ENCODE results near the gene SLC43A2. TPM values are rescaled to one million over a fixed set of nuclear protein-coding genes. Genes with fewer than 3 reads are reported as not detected.

SLC43A2 gene
- total and polyA plus RNA-seq, 4 donors = 0.63 to 7.9 (median 4.7) TPM

GRCh38 chr17:1648963-1649843 lies 20.6 kb upstream of the SLC43A2 start:
- TF ChIP-seq RAD21 (IDR thresholded peaks at IDR 0.05) = peak; percentile 68 to 77
- no peak for TF ChIP-seq EGR1 (IDR thresholded peaks at IDR 0.05; ENCODE audit: low read depth in 2 of 2)
- TF ChIP-seq, protein P1, sequence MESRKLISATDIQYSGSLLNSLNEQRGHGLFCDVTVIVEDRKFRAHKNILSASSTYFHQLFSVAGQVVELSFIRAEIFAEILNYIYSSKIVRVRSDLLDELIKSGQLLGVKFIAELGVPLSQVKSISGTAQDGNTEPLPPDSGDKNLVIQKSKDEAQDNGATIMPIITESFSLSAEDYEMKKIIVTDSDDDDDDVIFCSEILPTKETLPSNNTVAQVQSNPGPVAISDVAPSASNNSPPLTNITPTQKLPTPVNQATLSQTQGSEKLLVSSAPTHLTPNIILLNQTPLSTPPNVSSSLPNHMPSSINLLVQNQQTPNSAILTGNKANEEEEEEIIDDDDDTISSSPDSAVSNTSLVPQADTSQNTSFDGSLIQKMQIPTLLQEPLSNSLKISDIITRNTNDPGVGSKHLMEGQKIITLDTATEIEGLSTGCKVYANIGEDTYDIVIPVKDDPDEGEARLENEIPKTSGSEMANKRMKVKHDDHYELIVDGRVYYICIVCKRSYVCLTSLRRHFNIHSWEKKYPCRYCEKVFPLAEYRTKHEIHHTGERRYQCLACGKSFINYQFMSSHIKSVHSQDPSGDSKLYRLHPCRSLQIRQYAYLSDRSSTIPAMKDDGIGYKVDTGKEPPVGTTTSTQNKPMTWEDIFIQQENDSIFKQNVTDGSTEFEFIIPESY (IDR thresholded peaks at IDR 0.05) = no peak
- peak in 1 of 2 donors; percentile 5 for TF ChIP-seq JUND (IDR thresholded peaks at IDR 0.05)
- TF ChIP-seq YY1 (IDR thresholded peaks at IDR 0.05) = peak; percentile 75
- no peak for TF ChIP-seq REST (IDR thresholded peaks at IDR 0.05)
- TF ChIP-seq RXRA (IDR thresholded peaks at IDR 0.05) = no peak
- TF ChIP-seq, protein P2, sequence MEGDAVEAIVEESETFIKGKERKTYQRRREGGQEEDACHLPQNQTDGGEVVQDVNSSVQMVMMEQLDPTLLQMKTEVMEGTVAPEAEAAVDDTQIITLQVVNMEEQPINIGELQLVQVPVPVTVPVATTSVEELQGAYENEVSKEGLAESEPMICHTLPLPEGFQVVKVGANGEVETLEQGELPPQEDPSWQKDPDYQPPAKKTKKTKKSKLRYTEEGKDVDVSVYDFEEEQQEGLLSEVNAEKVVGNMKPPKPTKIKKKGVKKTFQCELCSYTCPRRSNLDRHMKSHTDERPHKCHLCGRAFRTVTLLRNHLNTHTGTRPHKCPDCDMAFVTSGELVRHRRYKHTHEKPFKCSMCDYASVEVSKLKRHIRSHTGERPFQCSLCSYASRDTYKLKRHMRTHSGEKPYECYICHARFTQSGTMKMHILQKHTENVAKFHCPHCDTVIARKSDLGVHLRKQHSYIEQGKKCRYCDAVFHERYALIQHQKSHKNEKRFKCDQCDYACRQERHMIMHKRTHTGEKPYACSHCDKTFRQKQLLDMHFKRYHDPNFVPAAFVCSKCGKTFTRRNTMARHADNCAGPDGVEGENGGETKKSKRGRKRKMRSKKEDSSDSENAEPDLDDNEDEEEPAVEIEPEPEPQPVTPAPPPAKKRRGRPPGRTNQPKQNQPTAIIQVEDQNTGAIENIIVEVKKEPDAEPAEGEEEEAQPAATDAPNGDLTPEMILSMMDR (IDR thresholded peaks at IDR 0.05; ENCODE audit: low read depth, low read length, missing input control) = peak; percentile 96
- peak in 1 of 2 donors; percentile 12 for TF ChIP-seq HNF4A (conservative IDR thresholded peaks at IDR 0.05)
- peak; percentile 36 for TF ChIP-seq SP1 (IDR thresholded peaks at IDR 0.05)
- under 1% methylated on average over 100 of the region's 100 CpGs for WGBS
- peak; percentile 96 for DNase-seq (ENCODE audit: low spot score)
- peak overlapping the region; percentile 54 to 78 (median 78) for H3K4me3 ChIP-seq (ENCODE audit: low read depth in 1 of 3, low read length in 3 of 3)
- peaks cover 2 to 55% (median 35%) of the 10 kb centered on the region in 4 donors for H3K4me1 ChIP-seq (ENCODE audit: control insufficient read depth in 4 of 4, insufficient read depth in 4 of 4, low read length in 3 of 4)
- peak overlapping the region; percentile 24 to 44 for H3K9ac ChIP-seq (ENCODE audit: low read depth in 1 of 2, low read length in 2 of 2)
- H3K36me3 ChIP-seq (ENCODE audit: control insufficient read depth in 4 of 4, insufficient read depth in 3 of 4, low read depth in 1 of 4, low read length in 3 of 4) = peaks cover 13 to 37% (median 32%) of the 10 kb centered on the region in 4 donors
- H3K27me3 ChIP-seq (ENCODE audit: control insufficient read depth in 4 of 4, insufficient read depth in 4 of 4, low read length in 3 of 4) = no peaks in the 10 kb centered on the region
- H3K27ac ChIP-seq (ENCODE audit: low read depth in 1 of 2, low read length in 2 of 2) = peak overlapping the region; percentile 96 to 98
- no peaks in the 10 kb centered on the region for H3K9me3 ChIP-seq (ENCODE audit: control insufficient read depth in 4 of 4, low read length in 3 of 4)

DNA sequence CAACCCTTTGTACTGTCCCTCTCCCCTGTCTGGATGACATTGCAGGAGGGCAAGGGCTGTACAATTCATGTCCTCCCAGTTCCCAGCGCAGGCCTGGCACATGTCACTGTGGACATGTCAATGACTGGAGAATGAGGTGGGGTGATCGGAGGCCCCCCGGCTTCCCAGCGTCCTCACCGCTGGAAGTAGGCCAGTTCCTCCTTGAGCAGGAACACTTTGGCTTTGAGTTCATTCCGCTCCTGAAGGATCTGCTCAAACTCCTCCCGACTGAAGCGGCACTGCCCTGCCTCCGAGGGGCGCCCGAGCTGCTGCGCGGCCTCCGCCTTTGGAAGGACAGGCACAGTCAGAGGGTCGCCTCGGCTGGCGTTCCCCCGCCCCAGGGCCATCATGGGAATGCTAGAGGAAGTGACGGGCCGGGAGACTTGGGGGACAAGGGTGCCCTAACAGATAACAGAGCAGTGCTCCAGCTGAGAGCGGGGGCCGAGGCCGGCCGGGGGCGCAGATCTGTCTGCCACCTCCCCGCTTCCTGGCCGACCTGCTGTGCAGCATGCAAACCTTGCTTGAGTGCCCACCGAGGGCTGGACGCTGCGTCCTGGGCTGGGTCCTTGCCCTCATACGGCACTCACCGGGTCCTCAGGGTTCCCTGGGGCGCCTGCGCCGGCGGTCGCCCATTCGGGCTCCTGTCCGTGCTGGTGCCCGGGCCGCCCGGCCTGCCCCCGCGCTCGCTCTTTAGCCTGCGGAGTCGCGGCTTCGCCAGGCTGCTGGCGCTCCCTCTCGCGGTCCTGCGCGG lies 19.7 kb upstream of the SLC43A2 start:
- H3K27me3 ChIP-seq (ENCODE audit: control insufficient read depth in 4 of 4, insufficient read depth in 4 of 4, low read length in 3 of 4) = no peaks in the 10 kb centered on the region
- H3K9ac ChIP-seq (ENCODE audit: low read depth in 1 of 2, low read length in 2 of 2) = peak overlapping the region; percentile 38 to 60
- H3K4me3 ChIP-seq (ENCODE audit: low read depth in 1 of 3, low read length in 3 of 3) = peak overlapping the region in 2 of 3 donors; percentile 49 to 64
- WGBS = 25% methylated on average over 54 of the region's 54 CpGs
- H3K9me3 ChIP-seq (ENCODE audit: control insufficient read depth in 4 of 4, low read length in 3 of 4) = no peaks in the 10 kb centered on the region
- peak overlapping the region; percentile 66 to 77 for H3K27ac ChIP-seq (ENCODE audit: low read depth in 1 of 2, low read length in 2 of 2)
- no peak for DNase-seq (ENCODE audit: low spot score)
- H3K4me1 ChIP-seq (ENCODE audit: control insufficient read depth in 4 of 4, insufficient read depth in 4 of 4, low read length in 3 of 4) = peaks cover 10 to 62% (median 41%) of the 10 kb centered on the region in 4 donors
- peaks cover 9 to 29% (median 24%) of the 10 kb centered on the region in 4 donors for H3K36me3 ChIP-seq (ENCODE audit: control insufficient read depth in 4 of 4, insufficient read depth in 3 of 4, low read depth in 1 of 4, low read length in 3 of 4)
- TF ChIP-seq TAF1 (conservative IDR thresholded peaks at IDR 0.05) (no peak), RAD21 (IDR thresholded peaks at IDR 0.05) (no peak), SP1 (IDR thresholded peaks at IDR 0.05) (no peak), YY1 (IDR thresholded peaks at IDR 0.05) (no peak), NR2F2 (IDR thresholded peaks at IDR 0.05) (no peak), EGR1 (IDR thresholded peaks at IDR 0.05; ENCODE audit: low read depth in 2 of 2) (no peak), JUND (IDR thresholded peaks at IDR 0.05) (no peak), HNF4G (IDR thresholded peaks at IDR 0.05) (no peak), FOXA2 (IDR thresholded peaks at IDR 0.05) (no peak), RXRA (IDR thresholded peaks at IDR 0.05) (no peak), FOXA1 (IDR thresholded peaks at IDR 0.05) (no peak), GABPA (IDR thresholded peaks at IDR 0.05 in 1 of 2, conservative IDR thresholded peaks at IDR 0.05 in 1 of 2) (no peak)
- TF ChIP-seq, protein P3, sequence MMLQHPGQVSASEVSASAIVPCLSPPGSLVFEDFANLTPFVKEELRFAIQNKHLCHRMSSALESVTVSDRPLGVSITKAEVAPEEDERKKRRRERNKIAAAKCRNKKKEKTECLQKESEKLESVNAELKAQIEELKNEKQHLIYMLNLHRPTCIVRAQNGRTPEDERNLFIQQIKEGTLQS (IDR thresholded peaks at IDR 0.05) = no peak
- TF ChIP-seq, protein P2 (IDR thresholded peaks at IDR 0.05; ENCODE audit: low read depth, low read length, missing input control) = no peak

Measured in liver (tissue), 9 donors.